Measurements from ENCODE around the gene NT5E.

NT5E gene

GRCh38 chr6:85418059-85418458 is 31.8 kb upstream of the NT5E start:
- TF ChIP-seq, protein P1, sequence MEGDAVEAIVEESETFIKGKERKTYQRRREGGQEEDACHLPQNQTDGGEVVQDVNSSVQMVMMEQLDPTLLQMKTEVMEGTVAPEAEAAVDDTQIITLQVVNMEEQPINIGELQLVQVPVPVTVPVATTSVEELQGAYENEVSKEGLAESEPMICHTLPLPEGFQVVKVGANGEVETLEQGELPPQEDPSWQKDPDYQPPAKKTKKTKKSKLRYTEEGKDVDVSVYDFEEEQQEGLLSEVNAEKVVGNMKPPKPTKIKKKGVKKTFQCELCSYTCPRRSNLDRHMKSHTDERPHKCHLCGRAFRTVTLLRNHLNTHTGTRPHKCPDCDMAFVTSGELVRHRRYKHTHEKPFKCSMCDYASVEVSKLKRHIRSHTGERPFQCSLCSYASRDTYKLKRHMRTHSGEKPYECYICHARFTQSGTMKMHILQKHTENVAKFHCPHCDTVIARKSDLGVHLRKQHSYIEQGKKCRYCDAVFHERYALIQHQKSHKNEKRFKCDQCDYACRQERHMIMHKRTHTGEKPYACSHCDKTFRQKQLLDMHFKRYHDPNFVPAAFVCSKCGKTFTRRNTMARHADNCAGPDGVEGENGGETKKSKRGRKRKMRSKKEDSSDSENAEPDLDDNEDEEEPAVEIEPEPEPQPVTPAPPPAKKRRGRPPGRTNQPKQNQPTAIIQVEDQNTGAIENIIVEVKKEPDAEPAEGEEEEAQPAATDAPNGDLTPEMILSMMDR (IDR thresholded peaks at IDR 0.05), result no peak

- TF ChIP-seq, protein P1 (IDR thresholded peaks at IDR 0.05), result no peak
Measured at GRCh38 chr6:85419046-85419759, 30.7 kb upstream of the NT5E start.

DNA sequence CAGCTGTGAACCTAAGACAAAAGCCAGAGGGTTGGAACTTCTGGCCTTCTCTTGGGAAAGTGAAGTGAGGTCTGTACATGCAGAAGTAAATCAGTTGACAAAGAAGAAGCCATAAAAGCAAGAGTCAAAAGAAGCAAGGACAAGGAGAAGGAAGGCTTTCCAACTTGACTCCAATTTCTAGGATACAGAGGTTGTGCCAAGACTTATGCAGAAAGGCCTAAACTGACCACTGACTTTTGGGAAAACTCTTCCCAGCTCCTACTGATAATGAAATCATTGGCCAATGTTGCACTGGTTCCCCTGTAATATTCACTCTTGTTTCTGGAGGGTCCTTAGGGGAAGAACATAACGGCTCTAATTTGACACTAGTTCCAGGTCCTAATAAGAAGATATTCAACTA is 29.3 kb upstream of the NT5E start:
- TF ChIP-seq, protein P1 (IDR thresholded peaks at IDR 0.05), result no peak

DNA sequence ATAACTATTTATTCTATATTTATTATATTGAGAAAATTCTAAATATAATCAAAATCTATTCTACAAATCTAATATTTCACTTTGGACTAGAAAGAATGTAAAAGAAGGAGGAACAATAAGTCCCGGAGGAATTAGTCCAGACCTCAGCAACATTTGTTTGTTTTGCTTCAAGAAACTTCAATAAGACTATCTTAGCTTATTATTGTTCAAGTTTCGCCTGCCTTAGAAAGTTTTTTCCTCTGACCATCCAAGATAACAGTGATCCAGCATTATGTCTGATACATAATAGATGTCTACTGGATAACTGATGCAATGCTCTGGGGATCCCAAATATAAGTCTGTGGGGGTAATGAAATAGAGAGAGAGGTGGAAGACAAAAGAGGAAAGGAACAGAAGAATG is 28.7 kb upstream of the NT5E start:
- TF ChIP-seq, protein P1 (IDR thresholded peaks at IDR 0.05), result no peak

DNA sequence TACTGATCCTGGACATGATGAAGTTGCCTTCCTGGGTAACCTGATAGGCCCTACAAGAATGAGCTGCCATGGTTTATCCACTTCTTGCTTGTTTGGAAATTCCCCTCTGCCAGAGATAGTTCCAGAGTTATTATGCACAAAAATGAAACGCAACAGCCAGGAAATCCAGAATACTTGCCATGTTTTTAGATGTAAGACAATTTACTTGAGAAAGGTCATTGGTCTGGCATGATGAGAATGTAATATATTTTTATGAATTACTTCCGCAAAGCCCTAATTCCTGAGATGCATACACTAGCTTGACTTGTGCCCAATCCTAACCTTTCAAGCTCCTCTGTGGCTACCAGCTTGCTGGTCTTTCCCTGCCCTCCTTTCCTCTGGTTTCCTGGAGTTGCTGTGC is 27.9 kb upstream of the NT5E start:
- TF ChIP-seq, protein P1 (IDR thresholded peaks at IDR 0.05), result no peak

DNA sequence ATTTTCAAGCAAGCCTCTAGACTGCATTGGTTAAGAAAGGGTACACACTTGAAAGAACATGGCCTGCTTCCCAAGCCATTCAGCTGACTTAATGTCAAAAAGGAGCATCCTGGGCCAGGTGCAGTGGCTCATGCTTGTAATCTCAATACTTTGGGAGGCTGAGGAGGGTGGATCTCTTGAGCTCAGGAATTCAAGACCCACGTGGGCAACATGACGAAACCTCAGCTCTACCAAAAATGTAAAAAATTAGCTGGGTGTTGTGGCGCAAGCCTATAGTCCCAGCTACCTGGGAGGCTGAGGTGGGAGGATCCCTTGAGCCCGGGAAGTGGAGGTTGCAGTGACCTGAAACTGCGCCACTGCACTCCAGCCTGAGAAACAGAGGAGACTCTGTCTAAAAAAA is 26.9 kb upstream of the NT5E start:
- TF ChIP-seq, protein P1 (IDR thresholded peaks at IDR 0.05), result no peak

- TF ChIP-seq, protein P1 (IDR thresholded peaks at IDR 0.05), result no peak
Measured at GRCh38 chr6:85424981-85425380, 24.9 kb upstream of the NT5E start.

DNA sequence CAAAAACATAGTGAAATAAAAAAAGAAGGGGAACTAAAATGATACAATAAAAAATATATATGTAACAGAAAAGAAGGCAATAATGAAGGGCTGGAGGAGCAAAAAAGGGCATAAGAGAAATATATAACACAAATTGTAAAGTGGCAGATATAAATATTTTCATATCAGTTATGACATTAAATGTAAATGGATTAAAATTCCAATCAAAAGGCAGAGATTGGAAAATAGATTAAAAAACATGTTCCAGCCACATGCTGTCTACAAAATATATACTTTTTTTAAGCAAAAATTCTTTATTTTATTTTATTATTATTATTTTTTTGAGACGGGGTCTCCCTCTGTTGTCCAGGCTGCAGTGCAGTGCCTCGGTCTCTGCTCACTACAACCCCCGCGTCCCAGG is 23.9 kb upstream of the NT5E start:
- TF ChIP-seq, protein P1 (IDR thresholded peaks at IDR 0.05), result no peak
